NCI-H1092 (cell line): ENCODE results near the gene FNBP1L.
A peak's percentile ranks its signal among the peaks of the same experiment; 100 is the strongest.
"Not testable (repeated sequence)": the region's sequence is repeated elsewhere in the genome, so short reads cannot be mapped to it uniquely, and the experiment has no call there.

Source experiments
- DNase-seq: peaks from one replicate; lab custom pipeline; 2025; lab: John Stamatoyannopoulos, UW

Gene FNBP1L

GRCh38 chr1:93443454-93443853 is 4.5 kb upstream of the FNBP1L start:
- DNase-seq: no peak

- DNase-seq: peak; percentile 41
Observed at GRCh38 chr1:93446837-93447451, 974 bp upstream of the FNBP1L start.

- DNase-seq: peak; percentile 35
Observed at GRCh38 chr1:93448292-93448982, 519 bp downstream of the FNBP1L start.

- peak; percentile 12 for DNase-seq
Observed at GRCh38 chr1:93448983-93449804, 1.3 kb downstream of the FNBP1L start.

- DNase-seq: no peak
Observed at GRCh38 chr1:93450321-93450720, 2.4 kb downstream of the FNBP1L start.

- DNase-seq: no peak
Observed at GRCh38 chr1:93453911-93454310, 6.0 kb downstream of the FNBP1L start.

GRCh38 chr1:93459126-93459525 is 11.2 kb downstream of the FNBP1L start:
- no peak for DNase-seq

GRCh38 chr1:93461236-93461635 is 13.3 kb downstream of the FNBP1L start:
- DNase-seq: no peak

GRCh38 chr1:93463960-93464359 is 16.0 kb downstream of the FNBP1L start:
- DNase-seq: no peak

GRCh38 chr1:93465371-93466082 is 17.6 kb downstream of the FNBP1L start:
- DNase-seq: not testable (repeated sequence)

- DNase-seq: no peak
Observed at GRCh38 chr1:93467606-93468005, 19.7 kb downstream of the FNBP1L start.

GRCh38 chr1:93468662-93469061 is 20.7 kb downstream of the FNBP1L start:
- no peak for DNase-seq

GRCh38 chr1:93469223-93469622 is 21.3 kb downstream of the FNBP1L start:
- DNase-seq: not testable (repeated sequence)

- DNase-seq: no peak
Observed at GRCh38 chr1:93471284-93471683, 23.4 kb downstream of the FNBP1L start.

GRCh38 chr1:93471911-93472310 is 24.0 kb downstream of the FNBP1L start:
- no peak for DNase-seq

- DNase-seq: no peak
Observed at GRCh38 chr1:93474321-93474720, 26.4 kb downstream of the FNBP1L start.

- no peak for DNase-seq
Observed at GRCh38 chr1:93475681-93476080, 27.8 kb downstream of the FNBP1L start.

- DNase-seq: not testable (repeated sequence)
Observed at GRCh38 chr1:93479133-93479745, 31.3 kb downstream of the FNBP1L start.

- DNase-seq: not testable (repeated sequence)
Observed at GRCh38 chr1:93481899-93482298, 34.0 kb downstream of the FNBP1L start.

- DNase-seq: no peak
Observed at GRCh38 chr1:93483200-93483599, 35.3 kb downstream of the FNBP1L start.

GRCh38 chr1:93483606-93484005 is 35.7 kb downstream of the FNBP1L start:
- DNase-seq: no peak

GRCh38 chr1:93488207-93488606 is 40.3 kb downstream of the FNBP1L start:
- no peak for DNase-seq
